HG03571 (cell line): Measurements from ENCODE around the gene LEMD2.

Source experiments
- ATAC-seq: cut with Tn5 transposase; IDR thresholded peaks from one replicate; pipeline ENCODE4 v1.9.1; 2021; ENCODE audit not compliant: unreplicated experiment

Gene LEMD2

GRCh38 chr6:33742837-33743236 is 46.1 kb downstream of the LEMD2 start:
- no peak for ATAC-seq

GRCh38 chr6:33742092-33742491 is 46.8 kb downstream of the LEMD2 start:
- no peak for ATAC-seq

GRCh38 chr6:33740794-33741193 is 48.1 kb downstream of the LEMD2 start:
- no peak for ATAC-seq

- ATAC-seq: no peak
Observed at GRCh38 chr6:33740204-33740608, 48.7 kb downstream of the LEMD2 start.

GRCh38 chr6:33739571-33739970 is 49.4 kb downstream of the LEMD2 start:
- ATAC-seq: no peak

- ATAC-seq: no peak
Observed at GRCh38 chr6:33738879-33739278, 50.1 kb downstream of the LEMD2 start.

GRCh38 chr6:33738153-33738552 is 50.8 kb downstream of the LEMD2 start:
- ATAC-seq: no peak

GRCh38 chr6:33737267-33738026 is 51.5 kb downstream of the LEMD2 start:
- no peak for ATAC-seq

- ATAC-seq: no peak
Observed at GRCh38 chr6:33735216-33735615, 53.7 kb downstream of the LEMD2 start.

GRCh38 chr6:33733709-33734007 is 55.3 kb downstream of the LEMD2 start:
- no peak for ATAC-seq

GRCh38 chr6:33732817-33733708 is 55.9 kb downstream of the LEMD2 start:
- no peak for ATAC-seq

GRCh38 chr6:33732385-33732784 is 56.5 kb downstream of the LEMD2 start:
- ATAC-seq: no peak

- no peak for ATAC-seq
Observed at GRCh38 chr6:33731751-33732282, 57.1 kb downstream of the LEMD2 start.

- ATAC-seq: no peak
Observed at GRCh38 chr6:33731035-33731434, 57.9 kb downstream of the LEMD2 start.

GRCh38 chr6:33730611-33731010 is 58.3 kb downstream of the LEMD2 start:
- ATAC-seq: no peak

GRCh38 chr6:33729059-33729458 is 59.9 kb downstream of the LEMD2 start:
- no peak for ATAC-seq

- no peak for ATAC-seq
Observed at GRCh38 chr6:33728438-33728837, 60.5 kb downstream of the LEMD2 start.

GRCh38 chr6:33727932-33728331 is 61.0 kb downstream of the LEMD2 start:
- no peak for ATAC-seq

- ATAC-seq: no peak
Observed at GRCh38 chr6:33727126-33727525, 61.8 kb downstream of the LEMD2 start.

- ATAC-seq: no peak
Observed at GRCh38 chr6:33726696-33727095, 62.2 kb downstream of the LEMD2 start.

- no peak for ATAC-seq
Observed at GRCh38 chr6:33725891-33726673, 62.8 kb downstream of the LEMD2 start.
